Iris pigment epithelial cell (primary cell): ENCODE measurements around the gene PPL.
"Not testable (repeated sequence)": the region's sequence is repeated elsewhere in the genome, so short reads cannot be mapped to it uniquely, and the experiment has no call there.

Experiments used
- DNase-seq: peaks from one replicate; pipeline ENCODE4 v3.0.0-alpha.2; 2011; ENCODE audit warnings: low read depth

The PPL gene

GRCh38 chr16:4934591-4934990 lies 2.4 kb downstream of the PPL start:
- DNase-seq = no peak

GRCh38 chr16:4933871-4934395 lies 3.0 kb downstream of the PPL start:
- DNase-seq = no peak

GRCh38 chr16:4933433-4933832 lies 3.5 kb downstream of the PPL start:
- DNase-seq = no peak

- no peak for DNase-seq
These were observed 5.6 kb downstream of the PPL start for GRCh38 chr16:4931381-4931780.

GRCh38 chr16:4929619-4930018 lies 7.3 kb downstream of the PPL start:
- DNase-seq = not testable (repeated sequence)

- DNase-seq = no peak
These were observed 8.7 kb downstream of the PPL start for GRCh38 chr16:4928227-4928626.

- DNase-seq = no peak
These were observed 9.3 kb downstream of the PPL start for GRCh38 chr16:4927661-4928060.

GRCh38 chr16:4926928-4927327 lies 10.0 kb downstream of the PPL start:
- no peak for DNase-seq

GRCh38 chr16:4925791-4926190 lies 11.2 kb downstream of the PPL start:
- DNase-seq = no peak

- no peak for DNase-seq
These were observed 11.7 kb downstream of the PPL start for GRCh38 chr16:4925293-4925607.

GRCh38 chr16:4924593-4925292 lies 12.2 kb downstream of the PPL start:
- DNase-seq = no peak

GRCh38 chr16:4923853-4924252 lies 13.1 kb downstream of the PPL start:
- no peak for DNase-seq

GRCh38 chr16:4922721-4923342 lies 14.1 kb downstream of the PPL start:
- DNase-seq = no peak

- no peak for DNase-seq
These were observed 16.1 kb downstream of the PPL start for GRCh38 chr16:4920826-4921225.

- no peak for DNase-seq
These were observed 18.1 kb downstream of the PPL start for GRCh38 chr16:4918781-4919251.

GRCh38 chr16:4917117-4917516 lies 19.8 kb downstream of the PPL start:
- peak; percentile 76 for DNase-seq

- peak; percentile 97 for DNase-seq
These were observed 21.7 kb downstream of the PPL start for GRCh38 chr16:4915226-4915761.

- no peak for DNase-seq
These were observed 22.3 kb downstream of the PPL start for GRCh38 chr16:4914528-4915225.

GRCh38 chr16:4913774-4914525 lies 23.0 kb downstream of the PPL start:
- no peak for DNase-seq

- DNase-seq = no peak
These were observed 23.7 kb downstream of the PPL start for GRCh38 chr16:4913130-4913773.

- peak; percentile 31 for DNase-seq
These were observed 25.0 kb downstream of the PPL start for GRCh38 chr16:4911970-4912386.

- DNase-seq = no peak
These were observed 26.1 kb downstream of the PPL start for GRCh38 chr16:4910828-4911227.
